H1 (cell line): ENCODE measurements around the gene PARK7. TPM values are rescaled to one million over a fixed set of nuclear protein-coding genes. Genes with fewer than 3 reads are reported as not detected.

Experiments
- CTCF ChIA-PET: fragments of 300-600 bp; sonication (Branson Sonifier 250); formaldehyde crosslinking; loops from one replicate; lab custom pipeline; 2021; ENCODE audit not compliant: partially characterized antibody; lab: Charles Lee
- POLR2A ChIA-PET: fragments of 300-600 bp; sonication (Branson Sonifier 250); formaldehyde crosslinking; loops from one replicate; lab custom pipeline; 2021; ENCODE audit warnings: inconsistent platforms; ENCODE audit not compliant: partially characterized antibody; lab: Charles Lee
- DNase-seq, 2 experiments: peaks; one replicate each; pipeline versions ENCODE4 v3.0.0 to v3.0.0-alpha.2; 2010 to 2022; ENCODE audit warnings: low spot score in 2 of 2, low read depth in 1 of 2, mixed read lengths in 1 of 2
- FAIRE-seq: peaks from 2 replicates; lab custom pipeline; 2011; peaks lifted over from hg19 to GRCh38; lab: Jason Lieb, UNC
- H2AFZ ChIP-seq: 2 replicates; pipeline ENCODE4 v1.8.1; 2012; ENCODE audit warnings: low read length, inconsistent platforms
- H2AK5ac ChIP-seq: 2 replicates; pipeline ENCODE4 v1.6.1; 2013; ENCODE audit warnings: low read depth, low read length
- H2BK120ac ChIP-seq: replicated peaks from 2 replicates; pipeline ENCODE3; 2013; ENCODE audit warnings: low read depth, low read length, inconsistent platforms
- H2BK12ac ChIP-seq: 2 replicates; pipeline ENCODE4 v1.6.1; 2013; ENCODE audit warnings: low read depth, low read length
- H2BK15ac ChIP-seq: 2 replicates; pipeline ENCODE4 v1.6.1; 2013; ENCODE audit warnings: low read length
- H2BK20ac ChIP-seq: 2 replicates; pipeline ENCODE4 v1.6.1; 2013; ENCODE audit warnings: low read length
- H2BK5ac ChIP-seq: 2 replicates; pipeline ENCODE4 v1.6.1; 2013; ENCODE audit warnings: low read depth, low read length
- H3K14ac ChIP-seq: 2 replicates; pipeline ENCODE4 v1.6.1; 2013; ENCODE audit warnings: inconsistent platforms; ENCODE audit not compliant: insufficient read length
- H3K18ac ChIP-seq: 2 replicates; pipeline ENCODE4 v1.6.1; 2013; ENCODE audit warnings: low read length; ENCODE audit errors: extremely low read depth
- H3K23ac ChIP-seq: 2 replicates; pipeline ENCODE4 v1.6.1; 2013; ENCODE audit warnings: inconsistent platforms; ENCODE audit not compliant: insufficient read length
- H3K23me2 ChIP-seq: 2 replicates; pipeline ENCODE4 v1.6.1; 2013; ENCODE audit warnings: low read depth, low read length
- H3K27ac ChIP-seq: 2 replicates; pipeline ENCODE4 v1.6.1; 2011; ENCODE audit warnings: low read depth, low read length, inconsistent platforms
- H3K27me3 ChIP-seq, 4 experiments: replicated peaks in 1 of 4; 1 replicate in 1 of 4; 2 replicates in 3 of 4; pipeline versions ENCODE4 v1.6.1 to v1.8.1; 2011 to 2013; ENCODE audit warnings: low read length in 3 of 4, mild to moderate bottlenecking in 3 of 4, inconsistent platforms in 2 of 4, mixed read lengths in 2 of 4, moderate library complexity in 1 of 4; ENCODE audit not compliant: control insufficient read depth in 3 of 4, insufficient read depth in 3 of 4; ENCODE audit errors: extremely low read depth in 1 of 4
- H3K36me3 ChIP-seq, 4 experiments: 2 replicates each; pipeline versions ENCODE4 v1.6.1 to v1.8.1; 2011 to 2013; ENCODE audit warnings: mild to moderate bottlenecking in 4 of 4, low read length in 3 of 4, moderate library complexity in 2 of 4, control low read depth in 1 of 4, inconsistent platforms in 1 of 4; ENCODE audit not compliant: insufficient read depth in 4 of 4, control insufficient read depth in 2 of 4
- H3K4ac ChIP-seq: replicated peaks from 2 replicates; pipeline ENCODE3; 2013; ENCODE audit warnings: low read length, low read depth, mixed read lengths, inconsistent platforms; ENCODE audit not compliant: insufficient read length
- H3K4me1 ChIP-seq, 4 experiments: replicated peaks in 1 of 4; 1 replicate in 1 of 4; 2 replicates in 3 of 4; pipeline versions ENCODE4 v1.6.1 to v1.8.1; 2011 to 2013; ENCODE audit warnings: low read length in 3 of 4, inconsistent platforms in 2 of 4, mixed read lengths in 1 of 4; ENCODE audit not compliant: insufficient read depth in 4 of 4, control insufficient read depth in 3 of 4
- H3K4me2 ChIP-seq, 2 experiments: 2 replicates each; pipeline versions ENCODE4 v1.6.1 to v1.8.1; 2011 to 2013; ENCODE audit warnings: low read depth in 2 of 2, low read length in 2 of 2, control low read depth in 1 of 2, inconsistent platforms in 1 of 2, mild to moderate bottlenecking in 1 of 2; ENCODE audit not compliant: insufficient read depth in 1 of 2
- H3K4me3 ChIP-seq, 4 experiments: fragments of 200-600, 300-600 bp in 1 of 4; sonication (generic), shearing (Covaris generic), sonication (Bioruptor Twin) in 1 of 4; 2 replicates each; pipeline versions ENCODE4 v1.5.1 to v1.8.1; 2011 to 2016; ENCODE audit warnings: low read length in 4 of 4, low read depth in 3 of 4, control low read depth in 2 of 4, inconsistent platforms in 2 of 4, mild to moderate bottlenecking in 2 of 4, mixed read lengths in 1 of 4, moderate library complexity in 1 of 4; ENCODE audit not compliant: insufficient read depth in 2 of 4; ENCODE audit errors: extremely low read depth in 1 of 4
- H3K56ac ChIP-seq: replicated peaks from 2 replicates; pipeline ENCODE3; 2013; ENCODE audit warnings: low read depth, mild to moderate bottlenecking, mixed read lengths, low read length, inconsistent platforms; ENCODE audit not compliant: insufficient read length
- H3K79me1 ChIP-seq: 2 replicates; pipeline ENCODE4 v1.6.1; 2013; ENCODE audit warnings: low read depth, low read length, control low read depth
- H3K79me2 ChIP-seq, 2 experiments: 2 replicates each; pipeline versions ENCODE4 v1.6.1 to v1.8.1; 2012 to 2013; ENCODE audit warnings: low read length in 2 of 2, mild to moderate bottlenecking in 2 of 2, inconsistent platforms in 1 of 2; ENCODE audit not compliant: insufficient read depth in 2 of 2, control insufficient read depth in 1 of 2
- H3K9ac ChIP-seq, 4 experiments: replicated peaks in 1 of 4; 1 replicate in 1 of 4; 2 replicates in 3 of 4; pipeline versions ENCODE4 v1.6.1 to v1.8.1; 2011 to 2013; ENCODE audit warnings: low read depth in 3 of 4, low read length in 3 of 4, control low read depth in 2 of 4, mild to moderate bottlenecking in 2 of 4, moderate library complexity in 2 of 4, inconsistent platforms in 1 of 4; ENCODE audit errors: extremely low read depth in 1 of 4
- H3K9me3 ChIP-seq, 2 experiments: 2 replicates each; pipeline versions ENCODE4 v1.6.1 to v1.8.1; 2012 to 2013; ENCODE audit warnings: mild to moderate bottlenecking in 2 of 2, moderate library complexity in 2 of 2, control low read depth in 1 of 2, inconsistent platforms in 1 of 2, low read depth in 1 of 2, low read length in 1 of 2, mixed read lengths in 1 of 2; ENCODE audit not compliant: insufficient read depth in 2 of 2
- H4K20me1 ChIP-seq, 2 experiments: replicated peaks in 1 of 2; 2 replicates each; pipeline versions ENCODE3 to v1.8.1; 2011 to 2013; ENCODE audit warnings: inconsistent platforms in 2 of 2, low read length in 2 of 2, mild to moderate bottlenecking in 1 of 2; ENCODE audit not compliant: insufficient read depth in 2 of 2, control insufficient read depth in 1 of 2
- H4K5ac ChIP-seq: 2 replicates; pipeline ENCODE4 v1.6.1; 2013; ENCODE audit warnings: low read length, low read depth, mixed read lengths, inconsistent platforms; ENCODE audit not compliant: insufficient read length
- H4K8ac ChIP-seq: 2 replicates; pipeline ENCODE4 v1.8.0; 2013; ENCODE audit warnings: mild to moderate bottlenecking, moderate library complexity, low read length, inconsistent platforms; ENCODE audit not compliant: insufficient read depth; ENCODE audit errors: extremely low read depth
- H4K91ac ChIP-seq: replicated peaks from 2 replicates; pipeline ENCODE3; 2013; ENCODE audit warnings: low read length, mixed read lengths, inconsistent platforms; ENCODE audit not compliant: insufficient read length
- ASH2L ChIP-seq: fragments of 200-600, 300-600 bp; sonication (generic); IDR thresholded peaks from one replicate; pipeline ENCODE4 v1.7.1; 2017; ENCODE audit warnings: low read length
- CHD1 ChIP-seq: IDR thresholded peaks from 2 replicates; pipeline ENCODE4 v1.6.1; 2012; ENCODE audit warnings: low read depth, low read length, improper control_type of control experiment
- E2F6 ChIP-seq: IDR thresholded peaks from 2 replicates; pipeline ENCODE4 v1.6.1; 2012; ENCODE audit warnings: inconsistent platforms
- EZH2 ChIP-seq: fragments of 200-600 bp; sonication (generic); IDR thresholded peaks from 2 replicates; pipeline ENCODE4 v1.7.1; 2012; ENCODE audit warnings: low read depth, mild to moderate bottlenecking, moderate library complexity, low read length, inconsistent platforms; ENCODE audit not compliant: severe bottlenecking
- FOSL1 ChIP-seq: IDR thresholded peaks from 2 replicates; pipeline ENCODE4 v1.6.1; 2011; ENCODE audit warnings: mild to moderate bottlenecking, low read depth, low read length, moderate library complexity; ENCODE audit not compliant: insufficient read depth
- JUN ChIP-seq: IDR thresholded peaks from 2 replicates; pipeline ENCODE4 v1.6.1; 2011; ENCODE audit warnings: low read depth, mild to moderate bottlenecking, improper control_type of control experiment, low read length
- JUND ChIP-seq: IDR thresholded peaks from 2 replicates; pipeline ENCODE4 v1.6.1; 2011; ENCODE audit warnings: mild to moderate bottlenecking, improper control_type of control experiment, low read length
- KDM1A ChIP-seq: fragments of 200-600, 300-600 bp; sonication (generic); IDR thresholded peaks from 2 replicates; pipeline ENCODE4 v1.7.1; 2016; ENCODE audit warnings: mild to moderate bottlenecking, low read length, borderline replicate concordance
- POLR2A ChIP-seq, 2 experiments: IDR thresholded peaks; 1 replicate in 1 of 2; 2 replicates in 1 of 2; pipeline ENCODE4 v1.6.1; 2011; ENCODE audit warnings: low read depth in 2 of 2, low read length in 2 of 2, mild to moderate bottlenecking in 2 of 2; ENCODE audit errors: control extremely low read depth in 1 of 2
- POU5F1 ChIP-seq: IDR thresholded peaks from 2 replicates; pipeline ENCODE4 v1.6.1; 2011; ENCODE audit warnings: low read depth, mild to moderate bottlenecking, low read length, moderate library complexity
- RFX5 ChIP-seq: IDR thresholded peaks from 2 replicates; pipeline ENCODE4 v1.6.1; 2011; ENCODE audit warnings: low read depth, low read length, improper control_type of control experiment, borderline replicate concordance
- SP1 ChIP-seq: IDR thresholded peaks from 2 replicates; pipeline ENCODE4 v1.6.1; 2011; ENCODE audit warnings: low read depth, low read length
- WGBS, 2 experiments: shearing (Covaris generic) in 1 of 2; methylation state at CpG; one replicate each; pipeline versions ENCODE4 v1.1.6 to v1.1.7; 2013 to 2015; ENCODE audit warnings: low lambda C conversion rate in 2 of 2, mixed read lengths in 2 of 2, inconsistent platforms in 1 of 2, low coverage in 1 of 2, missing lambda C conversion rate in 1 of 2; ENCODE audit not compliant: insufficient replicate concordance in 2 of 2, insufficient coverage in 1 of 2, insufficient read length in 1 of 2; ENCODE audit errors: extremely low coverage in 1 of 2, missing lambda C conversion rate in 1 of 2; 5-methylcytosine and 5-hydroxymethylcytosine counted together
- polyA plus RNA-seq, 7 experiments: library from polyadenylated mRNA; depleted of rRNA in 3 of 7; stranded (reverse) in 5 of 7; unstranded in 2 of 7; fragments of >200 nt in 5 of 7; fragments of 200-250 nt in 2 of 7; gene quantifications; 1 replicate in 5 of 7; 2 replicates in 1 of 7; 4 replicates in 1 of 7; pipeline versions ENCODE4 v1.2.1 to v1.2.3, GENCODE V29; 2011 to 2013; ENCODE audit warnings: missing spikeins in 2 of 7, mixed read lengths in 2 of 7
- total RNA-seq: library from RNA; stranded (reverse); fragmentation: NEBNext Ultra II Directional; extraction: Animal tissue kit (Norgen Biotek cat#: 25700); gene quantifications from 2 replicates; pipeline ENCODE4 v1.2.1, GENCODE V29; 2021

The PARK7 gene
- total and polyA plus RNA-seq, 2 of the 8 experiments (the other 6 are each of a cell fraction or from before 2014, with no cell fraction given): 206 to 383 TPM

GRCh38 chr1:8006037-8006963 is 44.8 kb downstream of the PARK7 start:
- no peak overlapping the region for H3K9ac ChIP-seq
- no peaks in the 10 kb centered on the region for H3K27me3 ChIP-seq
- H3K4ac ChIP-seq: no peak overlapping the region
- no peaks in the 10 kb centered on the region for H4K20me1 ChIP-seq
- H4K91ac ChIP-seq: no peak overlapping the region
- no peak overlapping the region for H3K56ac ChIP-seq
- H3K79me2 ChIP-seq: no peaks in the 10 kb centered on the region
- H3K18ac ChIP-seq: no peak overlapping the region
- no peak overlapping the region for H2AK5ac ChIP-seq
- H3K23me2 ChIP-seq: no peaks in the 10 kb centered on the region
- no peaks in the 10 kb centered on the region for H3K79me1 ChIP-seq
- H4K8ac ChIP-seq: no peak overlapping the region
- ChIA-PET CTCF (interaction anchor here (1.1 to 3.3 kb wide), 6 partner anchors 9 to 309 kb away, joined by 3 to 23 read pairs (median 10); no protein-coding TSS in a partner anchor), POLR2A (interaction anchor here (1.2 kb wide), 1 partner anchor 45 kb away, joined by 3 read pairs; no protein-coding TSS in a partner anchor)
- WGBS, 2 experiments: 92 to 100% methylated on average over 1 to 12 of the region's 12 CpGs
- no peak for DNase-seq
- no peak overlapping the region for H2AFZ ChIP-seq
- no peak overlapping the region for H3K23ac ChIP-seq
- no peak overlapping the region; the same call in 1 of the 2 replicates for H2BK15ac ChIP-seq
- H3K4me3 ChIP-seq: no peak overlapping the region
- H2BK12ac ChIP-seq: no peak overlapping the region
- no peaks in the 10 kb centered on the region for H3K9me3 ChIP-seq
- no peak overlapping the region for H4K5ac ChIP-seq
- peaks cover 0 to 8% (median 4%) of the 10 kb centered on the region in 4 experiments; a peak in 4 of 8 replicates for H3K36me3 ChIP-seq
- no peak overlapping the region for H3K14ac ChIP-seq
- H2BK5ac ChIP-seq: no peak overlapping the region; the same call in 1 of the 2 replicates
- peaks cover 4 to 19% (median 12%) of the 10 kb centered on the region in 4 experiments for H3K4me1 ChIP-seq
- no peak overlapping the region for H3K4me2 ChIP-seq
- no peak overlapping the region for H3K27ac ChIP-seq
- H2BK120ac ChIP-seq: no peak overlapping the region
- no peak overlapping the region for H2BK20ac ChIP-seq
- FAIRE-seq: no peak
- no peak for TF ChIP-seq E2F6
- no peak for TF ChIP-seq SP1
- TF ChIP-seq RFX5: no peak
- TF ChIP-seq FOSL1: no peak
- TF ChIP-seq JUN: no peak
- no peak for TF ChIP-seq JUND
- no peak for TF ChIP-seq CHD1
- TF ChIP-seq POU5F1: no peak
- no peak for TF ChIP-seq KDM1A
- TF ChIP-seq EZH2: no peak
- no peak for TF ChIP-seq POLR2A (IDR thresholded peaks at IDR 0.05; ENCODE audit: control extremely low read depth in 1 of 2, low read depth in 2 of 2, low read length in 2 of 2)
- TF ChIP-seq ASH2L: no peak
